Naive thymus-derived CD4-positive, alpha-beta T cell (primary cell): ENCODE data around the gene KRT10. TPM values are rescaled to one million over a fixed set of nuclear protein-coding genes. Genes with fewer than 3 reads are reported as not detected.

Source experiments
- polyA plus RNA-seq, 2 donors: library from polyadenylated mRNA; unstranded; fragments of 300-500 nt; fragmentation: Illumina TruSeq; gene quantifications; one replicate each; pipeline ENCODE4 v1.2.3, GENCODE V29; 2021
- total RNA-seq, 6 experiments: library from RNA in 5 of 6; stranded (reverse) in 5 of 6; gene quantifications; 1 replicate in 5 of 6; 2 replicates in 1 of 6; pipeline ENCODE4 v1.2.3 and lab custom pipeline; 2021 to 2026

The KRT10 gene
- total and polyA plus RNA-seq, 7 experiments from 2014 or later, result 23.8 to 189 (median 36.9) TPM

Other genes starting within 250 kb of the KRT10 start
- 100 to 1,000 TPM in 1 of 5 experiments, 10 to 100 TPM in 4; 65.4 to 101 (median 79.2) TPM for gene SMARCE1, start 174.8 kb downstream of the KRT10 start, total RNA-seq
- 100 to 1,000 TPM; 142 to 184 TPM for gene SMARCE1, start 174.8 kb downstream of the KRT10 start, polyA plus RNA-seq
- not detected for gene KRT222, start 157.4 kb downstream of the KRT10 start, total RNA-seq
- not detected for gene KRT222, start 157.4 kb downstream of the KRT10 start, polyA plus RNA-seq
- gene KRT24, start 118.9 kb downstream of the KRT10 start, total RNA-seq, result not detected
- not detected for gene KRT24, start 118.9 kb downstream of the KRT10 start, polyA plus RNA-seq
- gene KRT25, start 67.3 kb downstream of the KRT10 start, total RNA-seq, result not detected
- gene KRT25, start 67.3 kb downstream of the KRT10 start, polyA plus RNA-seq, result not detected
- gene KRT26, start 50.4 kb downstream of the KRT10 start, total RNA-seq, result not detected
- gene KRT26, start 50.4 kb downstream of the KRT10 start, polyA plus RNA-seq, result not detected
- not detected for gene KRT27, start 40.1 kb downstream of the KRT10 start, total RNA-seq
- not detected for gene KRT27, start 40.1 kb downstream of the KRT10 start, polyA plus RNA-seq
- gene KRT28, start 22.7 kb downstream of the KRT10 start, total RNA-seq, result not detected
- not detected for gene KRT28, start 22.7 kb downstream of the KRT10 start, polyA plus RNA-seq
- gene KRT12, start 44.6 kb upstream of the KRT10 start, total RNA-seq, result not detected
- not detected for gene KRT12, start 44.6 kb upstream of the KRT10 start, polyA plus RNA-seq
- gene KRT20, start 62.6 kb upstream of the KRT10 start, total RNA-seq, result not detected
- not detected for gene KRT20, start 62.6 kb upstream of the KRT10 start, polyA plus RNA-seq
- gene KRT23, start 115.0 kb upstream of the KRT10 start, total RNA-seq, result under 1 TPM in 1 of 5 experiments, not detected in 4; 0.83 TPM
- not detected for gene KRT23, start 115.0 kb upstream of the KRT10 start, polyA plus RNA-seq
- gene KRT39, start 144.3 kb upstream of the KRT10 start, total RNA-seq, result not detected
- gene KRT39, start 144.3 kb upstream of the KRT10 start, polyA plus RNA-seq, result not detected
- gene KRT40, start 161.7 kb upstream of the KRT10 start, total RNA-seq, result not detected
- gene KRT40, start 161.7 kb upstream of the KRT10 start, polyA plus RNA-seq, result not detected
- gene KRTAP3-3, start 171.6 kb upstream of the KRT10 start, total RNA-seq, result not detected
- not detected for gene KRTAP3-3, start 171.6 kb upstream of the KRT10 start, polyA plus RNA-seq
- gene KRTAP3-2, start 177.3 kb upstream of the KRT10 start, total RNA-seq, result not detected
- gene KRTAP3-2, start 177.3 kb upstream of the KRT10 start, polyA plus RNA-seq, result not detected
- gene KRTAP3-1, start 186.5 kb upstream of the KRT10 start, total RNA-seq, result not detected
- not detected for gene KRTAP3-1, start 186.5 kb upstream of the KRT10 start, polyA plus RNA-seq
- gene KRTAP1-5, start 204.6 kb upstream of the KRT10 start, total RNA-seq, result not detected
- gene KRTAP1-5, start 204.6 kb upstream of the KRT10 start, polyA plus RNA-seq, result not detected
- gene KRTAP1-4, start 207.6 kb upstream of the KRT10 start, total RNA-seq, result not detected
- gene KRTAP1-4, start 207.6 kb upstream of the KRT10 start, polyA plus RNA-seq, result not detected
- not detected for gene KRTAP1-3, start 212.3 kb upstream of the KRT10 start, total RNA-seq
- not detected for gene KRTAP1-3, start 212.3 kb upstream of the KRT10 start, polyA plus RNA-seq
- gene KRTAP1-1, start 218.8 kb upstream of the KRT10 start, total RNA-seq, result not detected
- gene KRTAP1-1, start 218.8 kb upstream of the KRT10 start, polyA plus RNA-seq, result not detected
- not detected for gene KRTAP2-1, start 224.7 kb upstream of the KRT10 start, total RNA-seq
- gene KRTAP2-1, start 224.7 kb upstream of the KRT10 start, polyA plus RNA-seq, result not detected
- gene KRTAP2-2, start 232.6 kb upstream of the KRT10 start, total RNA-seq, result not detected
- gene KRTAP2-2, start 232.6 kb upstream of the KRT10 start, polyA plus RNA-seq, result not detected
- not detected for gene KRTAP2-3, start 237.5 kb upstream of the KRT10 start, total RNA-seq
- gene KRTAP2-3, start 237.5 kb upstream of the KRT10 start, polyA plus RNA-seq, result not detected
- not detected for gene KRTAP2-4, start 243.3 kb upstream of the KRT10 start, total RNA-seq
- gene KRTAP2-4, start 243.3 kb upstream of the KRT10 start, polyA plus RNA-seq, result not detected